Measurements from ENCODE around the gene LOXL4. TPM values are rescaled to one million over a fixed set of nuclear protein-coding genes. Genes with fewer than 3 reads are reported as not detected.

LOXL4 gene
- total RNA-seq, 4 donors from 2014 or later, result 0.85 to 1.7 (median 1.6) TPM; not detected in 1

DNA sequence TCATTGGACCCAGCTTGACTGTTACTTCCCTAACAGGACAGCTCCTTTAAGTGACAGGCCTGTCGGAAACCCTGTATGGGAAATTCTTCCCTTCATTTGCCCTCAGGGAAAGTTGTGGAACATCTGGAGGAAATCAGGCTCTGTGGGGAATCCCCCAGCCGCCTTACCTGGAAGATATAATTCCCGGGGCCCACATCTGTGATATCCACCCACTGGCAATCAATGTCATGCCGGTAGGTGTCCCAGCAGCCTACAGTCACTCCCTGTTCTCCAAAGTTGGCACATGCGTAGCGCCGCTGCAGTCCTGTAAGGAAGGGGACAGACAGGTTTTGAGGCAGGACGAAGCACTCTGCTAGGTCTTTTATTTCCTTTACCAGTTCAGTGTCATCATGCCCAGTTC is 16.6 kb downstream of the LOXL4 start:
- Histone ChIP-seq H3K27me3 (no peaks in the 10 kb centered on the region), H3K4me3 (no peak overlapping the region), H3K27ac (no peak overlapping the region), H3K9me3 (no peaks in the 10 kb centered on the region), H3K36me3 (peaks cover 0 to 42% (median 0%) of the 10 kb centered on the region in 3 donors), H3K4me1 (no peaks in the 10 kb centered on the region)
- TF ChIP-seq CTCF (IDR thresholded peaks at IDR 0.05) (no peak), POLR2A (IDR thresholded peaks at IDR 0.05) (no peak)
- no peak for DNase-seq

DNA sequence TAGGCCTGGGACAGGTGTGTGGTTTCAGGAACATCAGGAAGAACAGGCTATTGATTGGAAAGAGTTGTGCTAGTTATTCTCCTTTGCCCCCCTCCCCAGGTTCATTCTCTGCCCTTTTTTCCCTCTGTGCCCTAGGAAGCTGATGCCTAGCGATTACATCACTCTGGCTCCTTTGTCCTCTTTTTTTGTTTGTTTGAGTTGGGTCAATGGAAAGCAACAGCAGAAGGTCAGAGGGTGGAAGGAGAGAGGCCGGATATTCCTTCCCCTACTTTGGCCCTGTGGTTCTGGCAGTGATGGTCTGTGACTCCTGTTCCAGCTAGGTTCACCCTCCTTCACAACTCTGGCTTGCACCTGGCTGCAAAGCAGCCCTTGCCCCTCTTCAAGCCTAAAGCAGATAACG is 18.9 kb downstream of the LOXL4 start:
- H3K27ac ChIP-seq, result no peak overlapping the region
- no peaks in the 10 kb centered on the region for H3K27me3 ChIP-seq
- TF ChIP-seq POLR2A (IDR thresholded peaks at IDR 0.05) (no peak), CTCF (IDR thresholded peaks at IDR 0.05) (no peak)
- H3K4me3 ChIP-seq, result no peak overlapping the region
- no peak for DNase-seq
- H3K4me1 ChIP-seq, result no peaks in the 10 kb centered on the region
- H3K36me3 ChIP-seq, result peaks cover 0 to 62% (median 0%) of the 10 kb centered on the region in 3 donors
- no peaks in the 10 kb centered on the region for H3K9me3 ChIP-seq

GRCh38 chr10:98248018-98248417 is 20.0 kb downstream of the LOXL4 start:
- no peak for DNase-seq
- TF ChIP-seq POLR2A (IDR thresholded peaks at IDR 0.05) (no peak), CTCF (IDR thresholded peaks at IDR 0.05) (no peak)
- Histone ChIP-seq H3K36me3 (peaks cover 0 to 67% (median 0%) of the 10 kb centered on the region in 3 donors), H3K4me1 (no peaks in the 10 kb centered on the region), H3K4me3 (no peak overlapping the region), H3K27me3 (no peaks in the 10 kb centered on the region), H3K27ac (no peak overlapping the region), H3K9me3 (no peaks in the 10 kb centered on the region)

GRCh38 chr10:98246911-98247805 is 20.8 kb downstream of the LOXL4 start:
- DNase-seq, result no peak
- peaks cover 0 to 69% (median 0%) of the 10 kb centered on the region in 3 donors for H3K36me3 ChIP-seq

DNA sequence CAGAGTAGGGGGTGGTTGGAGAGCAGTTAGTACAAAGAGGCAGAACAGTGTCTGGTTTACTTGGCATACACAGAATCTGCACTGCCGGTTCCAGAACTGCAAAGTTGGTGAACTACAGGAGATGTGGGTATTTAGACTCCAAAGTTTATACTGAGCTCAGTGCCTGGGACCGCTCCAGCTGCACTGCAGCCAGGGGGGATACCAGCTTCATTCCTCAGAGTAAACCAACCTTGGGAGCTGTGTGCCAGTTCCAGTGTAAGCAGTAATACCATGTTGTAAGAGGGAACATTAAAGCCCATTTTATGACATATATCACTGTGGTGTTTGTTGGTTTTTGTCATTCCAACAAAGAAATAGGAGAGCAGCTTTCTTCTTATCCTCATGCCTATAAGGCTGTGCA is 23.4 kb downstream of the LOXL4 start:
- Histone ChIP-seq H3K36me3 (peaks cover 0 to 83% (median 0%) of the 10 kb centered on the region in 3 donors), H3K27ac (no peak overlapping the region), H3K4me3 (no peak overlapping the region), H3K27me3 (no peaks in the 10 kb centered on the region), H3K4me1 (no peaks in the 10 kb centered on the region), H3K9me3 (no peaks in the 10 kb centered on the region)
- TF ChIP-seq POLR2A (IDR thresholded peaks at IDR 0.05), result no peak
- TF ChIP-seq CTCF (IDR thresholded peaks at IDR 0.05), result no peak
- DNase-seq, result no peak

More at GRCh38 chr10:98246911-98247805, 20.8 kb downstream of the LOXL4 start:
- no peaks in the 10 kb centered on the region for H3K27me3 ChIP-seq
- no peak for TF ChIP-seq POLR2A (IDR thresholded peaks at IDR 0.05)
- TF ChIP-seq CTCF (IDR thresholded peaks at IDR 0.05), result no peak
- H3K4me1 ChIP-seq, result no peaks in the 10 kb centered on the region
- H3K27ac ChIP-seq, result no peak overlapping the region
- no peaks in the 10 kb centered on the region for H3K9me3 ChIP-seq
- no peak overlapping the region for H3K4me3 ChIP-seq

Measured in Peyer's patch (tissue), 4 donors.